Kidney epithelial cell (primary cell): ENCODE measurements around the gene LRP11. TPM values are rescaled to one million over a fixed set of nuclear protein-coding genes. Genes with fewer than 3 reads are reported as not detected.

Source experiments
- DNase-seq: peaks from one replicate; pipeline ENCODE4 v3.0.0-alpha.2; 2010; ENCODE audit warnings: low read depth
- H3K27me3 ChIP-seq: 2 replicates; pipeline ENCODE4 v1.6.0; 2011; ENCODE audit warnings: low read length; ENCODE audit not compliant: control insufficient read depth, insufficient read depth
- H3K36me3 ChIP-seq: 2 replicates; pipeline ENCODE4 v1.5.1; 2011; ENCODE audit warnings: low read length; ENCODE audit not compliant: control insufficient read depth, insufficient read depth
- H3K4me3 ChIP-seq: 2 replicates; pipeline ENCODE4 v1.5.1; 2011; ENCODE audit warnings: low read depth, mild to moderate bottlenecking, control low read depth, low read length
- CTCF ChIP-seq: IDR thresholded peaks from 2 replicates; pipeline ENCODE4 v1.5.1; 2011; ENCODE audit warnings: mild to moderate bottlenecking, moderate library complexity, low read length, control low read depth, inconsistent platforms; ENCODE audit not compliant: insufficient read depth, poor library complexity, severe bottlenecking
- total RNA-seq: library from RNA; depleted of rRNA; stranded (reverse); fragments of >200 nt; gene quantifications from 2 replicates; pipeline ENCODE4 v1.2.3, GENCODE V29; 2015

Gene LRP11
- total RNA-seq, 1 donor from 2014 or later, result 37.9 TPM

DNA sequence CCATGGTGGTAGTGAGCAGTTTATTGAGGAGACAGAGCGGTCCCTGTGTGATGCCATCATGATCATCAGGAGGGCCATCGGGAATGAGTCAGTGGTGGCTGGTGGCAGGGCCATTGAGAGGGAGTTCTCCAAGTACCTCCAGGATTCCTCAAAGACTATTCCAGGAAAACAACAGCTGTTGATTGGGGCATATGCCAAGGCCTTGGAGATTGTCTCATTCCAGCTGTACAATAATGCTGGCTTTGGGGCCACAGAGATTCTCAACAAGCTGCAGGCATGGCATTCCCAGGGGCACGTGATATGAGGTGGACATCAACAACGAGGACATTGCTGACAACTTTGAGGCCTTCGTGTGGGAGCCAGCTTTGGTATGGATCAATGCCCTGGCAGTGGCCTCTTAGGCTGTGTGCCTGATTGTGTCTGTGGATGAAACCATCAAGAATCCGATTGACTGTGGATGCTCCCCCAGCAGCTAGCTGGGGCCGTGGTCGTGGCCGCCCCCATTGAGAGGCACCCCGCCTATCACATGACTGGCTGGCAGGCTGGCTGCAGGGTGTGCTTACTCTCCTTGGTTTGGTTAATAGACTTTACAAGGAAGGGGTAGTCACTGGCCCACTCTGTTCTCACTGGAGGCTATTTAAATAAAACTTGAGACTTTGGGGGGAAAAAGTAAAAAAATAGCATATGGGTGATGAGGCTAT, 17.1 kb upstream of the LRP11 start:
- TF ChIP-seq CTCF, result no peak
- H3K36me3 ChIP-seq, result no peaks in the 10 kb centered on the region
- DNase-seq, result no peak
- H3K27me3 ChIP-seq, result peaks cover 13% of the 10 kb centered on the region
- H3K4me3 ChIP-seq, result no peak overlapping the region

DNA sequence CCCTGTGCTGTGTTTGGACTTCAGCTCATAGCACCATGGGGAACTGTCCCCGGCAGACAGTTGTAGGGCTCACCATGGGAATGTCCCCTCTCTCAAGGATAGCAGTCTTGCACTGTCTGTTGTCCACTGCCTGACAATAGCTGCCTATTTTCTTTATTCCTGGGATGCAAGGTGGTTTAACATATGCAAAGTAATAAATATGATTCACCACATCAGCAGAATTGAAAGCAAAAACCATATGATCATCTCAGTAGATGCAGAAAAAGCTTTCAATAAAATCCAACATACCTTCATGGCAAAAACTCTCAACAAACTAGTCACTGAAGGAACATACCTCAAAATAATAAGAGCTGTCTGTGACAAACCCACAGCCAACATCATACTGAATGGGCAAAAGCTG, 13.5 kb upstream of the LRP11 start:
- Histone ChIP-seq H3K27me3 (peaks cover 7% of the 10 kb centered on the region), H3K4me3 (no peak overlapping the region), H3K36me3 (no peaks in the 10 kb centered on the region)
- DNase-seq, result no peak
- TF ChIP-seq CTCF, result no peak

DNA sequence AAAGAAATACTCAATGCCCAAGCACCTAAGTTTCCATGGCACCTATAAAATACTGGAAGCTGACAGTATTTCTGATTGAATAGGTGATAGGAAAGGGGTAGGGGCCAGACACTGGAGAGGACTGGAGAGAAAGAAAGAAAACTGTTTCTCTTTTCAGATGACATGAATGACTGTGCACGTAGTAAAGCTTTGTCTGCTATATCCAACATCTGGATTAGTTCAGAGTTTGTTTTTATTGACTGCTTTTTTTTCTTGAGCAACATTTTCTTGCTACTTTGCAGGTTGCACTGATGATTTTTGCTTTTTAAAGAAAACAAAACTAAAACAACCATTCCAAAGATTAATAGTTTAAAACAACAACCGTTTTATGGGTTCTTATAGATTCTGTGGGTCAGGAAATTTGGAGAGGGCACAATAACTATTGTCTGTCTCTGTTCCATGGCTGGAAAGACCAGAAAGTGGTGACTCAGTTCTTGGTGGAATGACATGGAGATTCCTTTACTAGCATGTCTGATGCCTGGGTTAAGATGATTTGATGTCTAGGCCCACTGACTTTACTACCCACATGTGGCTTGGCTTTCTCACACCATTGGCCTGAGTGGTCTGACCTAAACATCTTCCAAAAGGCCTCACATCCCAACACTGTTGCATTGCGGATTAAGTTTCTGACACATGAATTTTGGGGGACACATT, 12.2 kb upstream of the LRP11 start:
- Histone ChIP-seq H3K27me3 (peaks cover 7% of the 10 kb centered on the region), H3K36me3 (no peaks in the 10 kb centered on the region), H3K4me3 (no peak overlapping the region)
- no peak for DNase-seq
- TF ChIP-seq CTCF, result no peak

DNA sequence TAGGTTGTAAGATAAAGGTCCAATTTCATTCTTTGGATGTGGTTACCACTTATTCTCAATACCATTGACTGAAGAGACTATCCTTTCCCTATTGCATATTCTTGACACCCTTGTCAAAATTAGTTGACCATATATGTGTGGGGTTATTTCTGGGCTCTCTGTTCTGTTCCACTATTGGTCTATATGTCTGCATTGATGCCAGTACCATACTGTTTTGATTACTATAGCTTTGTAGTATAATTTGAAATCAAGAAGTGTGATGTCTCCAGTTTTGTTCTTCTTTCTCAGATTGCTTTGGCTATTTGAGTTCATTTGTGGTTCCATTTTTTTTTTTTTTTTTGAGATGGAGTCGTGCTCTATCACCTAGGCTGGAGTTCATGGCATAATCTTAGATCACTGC, 8.1 kb upstream of the LRP11 start:
- Histone ChIP-seq H3K36me3 (no peaks in the 10 kb centered on the region), H3K4me3 (no peak overlapping the region), H3K27me3 (no peaks in the 10 kb centered on the region)
- no peak for DNase-seq
- no peak for TF ChIP-seq CTCF

DNA sequence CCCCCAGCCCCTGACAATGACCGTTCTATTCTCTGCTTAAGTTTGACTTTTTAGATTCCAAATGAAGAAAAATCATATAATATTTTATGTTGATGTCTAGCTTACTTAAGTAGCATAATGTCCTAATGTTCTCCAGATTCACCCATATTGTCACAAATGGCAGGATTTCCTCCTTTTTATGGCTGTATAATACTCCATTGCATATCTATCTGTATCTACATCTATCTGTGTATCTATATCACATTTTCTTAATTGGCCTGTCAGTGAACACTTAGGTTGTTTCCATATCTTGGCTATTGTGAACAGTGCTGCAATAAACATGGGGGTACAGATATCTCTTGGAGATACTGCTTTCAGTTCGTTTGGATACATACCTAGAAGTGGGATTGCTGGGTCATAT, 7.0 kb upstream of the LRP11 start:
- no peak for DNase-seq
- Histone ChIP-seq H3K27me3 (no peaks in the 10 kb centered on the region), H3K36me3 (no peaks in the 10 kb centered on the region), H3K4me3 (no peak overlapping the region)
- TF ChIP-seq CTCF, result no peak
